HL-60 (cell line): ENCODE measurements around the gene ADAMTS7.
"Not testable (repeated sequence)": the region's sequence is repeated elsewhere in the genome, so short reads cannot be mapped to it uniquely, and the experiment has no call there.

Experiments
- DNase-seq, 2 experiments: peaks; one replicate each; pipeline ENCODE4 v3.0.0-alpha.2; 2010 to 2020; ENCODE audit warnings: low read depth in 1 of 2, low spot score in 1 of 2
- H3K27ac ChIP-seq: fragments of 250-450 bp; sonication (Bioruptor Pico); replicated peaks from 2 replicates; pipeline ENCODE4 v1.5.1; 2020; ENCODE audit warnings: mild to moderate bottlenecking, moderate library complexity
- H3K27me3 ChIP-seq: fragments of 250-450 bp; sonication (Bioruptor Pico); 2 replicates; pipeline ENCODE4 v1.5.1; 2021; ENCODE audit warnings: mild to moderate bottlenecking, moderate library complexity; ENCODE audit not compliant: insufficient read depth, poor library complexity, severe bottlenecking
- H3K4me3 ChIP-seq: replicated peaks from 2 replicates; pipeline ENCODE4 v1.5.1; 2011; ENCODE audit warnings: mild to moderate bottlenecking, control low read depth, low read length; ENCODE audit not compliant: insufficient read depth
- CTCF ChIP-seq: IDR thresholded peaks from one replicate; pipeline ENCODE4 v1.5.1; 2011; ENCODE audit warnings: low read length, control low read depth, inconsistent platforms; ENCODE audit not compliant: insufficient read depth
- GABPA ChIP-seq: IDR thresholded peaks from 2 replicates; pipeline ENCODE4 v1.6.1; 2012; ENCODE audit warnings: low read depth
- POLR2AphosphoS5 ChIP-seq: IDR thresholded peaks from 2 replicates; pipeline ENCODE4 v1.6.1; 2012; ENCODE audit warnings: low read depth
- REST ChIP-seq: IDR thresholded peaks from 2 replicates; pipeline ENCODE4 v1.6.1; 2012; ENCODE audit warnings: low read depth; ENCODE audit not compliant: insufficient replicate concordance
- SPI1 ChIP-seq: IDR thresholded peaks from 2 replicates; pipeline ENCODE4 v1.6.1; 2012; ENCODE audit warnings: low read depth, mild to moderate bottlenecking, borderline replicate concordance

ADAMTS7 gene

GRCh38 chr15:78747877-78748276 is 63.4 kb downstream of the ADAMTS7 start:
- not testable (repeated sequence) for H3K27ac ChIP-seq, DNase-seq

GRCh38 chr15:78741674-78742073 is 69.6 kb downstream of the ADAMTS7 start:
- H3K27me3 ChIP-seq, H3K27ac ChIP-seq, DNase-seq, H3K4me3 ChIP-seq: not testable (repeated sequence)

More at GRCh38 chr15:78747877-78748276, 63.4 kb downstream of the ADAMTS7 start:
- H3K4me3 ChIP-seq, H3K27me3 ChIP-seq: not testable (repeated sequence)

DNA sequence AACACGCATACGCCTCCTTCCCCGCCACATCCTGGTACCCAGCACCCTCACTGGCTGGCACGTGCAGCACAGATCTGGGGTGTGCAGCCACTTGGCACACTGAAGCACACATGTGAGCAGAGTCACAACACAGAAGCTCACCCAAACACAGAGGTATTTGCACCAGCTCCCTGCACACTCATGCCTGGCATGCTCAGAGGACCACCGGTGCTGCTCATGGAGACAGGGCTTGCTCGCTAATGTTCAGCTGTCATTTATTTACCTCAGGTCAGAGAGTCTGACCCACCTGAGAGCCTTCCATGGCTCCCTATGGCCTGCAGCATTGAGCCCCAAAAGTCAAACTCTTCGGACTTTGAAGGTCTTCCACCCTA is 70.4 kb downstream of the ADAMTS7 start:
- no peaks in the 10 kb centered on the region for H3K27me3 ChIP-seq
- no peak overlapping the region for H3K27ac ChIP-seq
- H3K4me3 ChIP-seq = no peak overlapping the region
- TF ChIP-seq POLR2AphosphoS5 = no peak
- no peak for TF ChIP-seq REST
- no peak for TF ChIP-seq CTCF
- no peak for TF ChIP-seq GABPA
- no peak for TF ChIP-seq SPI1
- DNase-seq = no peak

- Histone ChIP-seq H3K4me3 (no peak overlapping the region), H3K27ac (no peak overlapping the region), H3K27me3 (no peaks in the 10 kb centered on the region)
- TF ChIP-seq POLR2AphosphoS5 (no peak), CTCF (peak; percentile 38)
- DNase-seq = peak; percentile 40 to 82
These were observed 71.0 kb downstream of the ADAMTS7 start for GRCh38 chr15:78739996-78740903.

- H3K27ac ChIP-seq = no peak overlapping the region
These were observed 72.1 kb downstream of the ADAMTS7 start for GRCh38 chr15:78739206-78739605.

More at GRCh38 chr15:78739206-78739605, 72.1 kb downstream of the ADAMTS7 start:
- no peaks in the 10 kb centered on the region for H3K27me3 ChIP-seq
- no peak overlapping the region for H3K4me3 ChIP-seq
- no peak for DNase-seq
- TF ChIP-seq REST = no peak
- TF ChIP-seq CTCF = no peak
- no peak for TF ChIP-seq GABPA
- no peak for TF ChIP-seq SPI1
- no peak for TF ChIP-seq POLR2AphosphoS5
